Measurements from ENCODE around the gene ZNF521.

Gene ZNF521

GRCh38 chr18:25351777-25352628 is at the start of gene ZNF521:
TSS of gene ZNF521 (minus strand) at chr18:25352166. CDS start at chr18:25350946, 1,220 bp downstream.
- peak; percentile 83 for DNase-seq

- DNase-seq: no peak
Measured at GRCh38 chr18:25399554-25399953, 47.6 kb upstream of the ZNF521 start.

GRCh38 chr18:25392192-25392591 is 40.2 kb upstream of the ZNF521 start:
- DNase-seq: no peak

GRCh38 chr18:25373432-25374179 is 21.6 kb upstream of the ZNF521 start:
- DNase-seq: no peak

DNA sequence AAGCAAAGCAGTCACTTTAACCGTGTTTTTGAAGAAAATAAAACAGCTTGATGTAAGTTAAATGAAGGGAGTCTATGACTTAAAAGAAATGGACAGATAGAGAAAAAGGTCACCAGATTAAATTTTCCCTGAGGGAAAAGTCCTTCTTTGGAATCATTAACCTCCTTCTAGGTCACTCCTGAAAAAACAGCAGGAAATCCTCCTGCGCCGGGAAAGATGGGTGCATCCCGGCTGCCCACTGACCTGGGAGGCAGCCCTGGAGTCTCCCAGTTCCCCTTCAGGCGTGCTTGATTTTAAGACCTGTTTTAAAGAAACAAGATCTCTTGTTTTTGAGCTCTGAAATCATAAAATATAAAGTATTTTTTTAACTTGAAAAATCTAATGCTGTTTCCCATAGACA is 18.4 kb upstream of the ZNF521 start:
- no peak for DNase-seq

- DNase-seq: no peak
Measured at GRCh38 chr18:25365242-25365641, 13.3 kb upstream of the ZNF521 start.

DNA sequence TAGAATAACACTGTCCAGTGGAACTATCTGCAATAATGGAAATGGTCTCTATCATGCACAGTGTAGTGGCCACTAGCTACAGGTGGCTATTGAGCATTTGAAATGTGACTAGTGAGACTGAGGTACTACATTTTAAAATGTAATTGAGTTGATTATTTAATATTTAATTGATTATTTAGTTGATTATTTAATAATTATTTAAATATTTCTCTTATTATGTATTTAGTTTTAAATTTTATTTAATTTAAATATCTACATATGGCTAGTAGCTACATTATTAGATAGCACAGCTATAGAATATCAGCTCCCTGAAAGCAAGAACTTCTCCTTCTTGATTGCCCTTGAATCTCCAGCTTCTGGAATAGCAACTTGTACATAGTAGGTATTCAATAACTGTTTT is 12.8 kb upstream of the ZNF521 start:
- DNase-seq: no peak

DNA sequence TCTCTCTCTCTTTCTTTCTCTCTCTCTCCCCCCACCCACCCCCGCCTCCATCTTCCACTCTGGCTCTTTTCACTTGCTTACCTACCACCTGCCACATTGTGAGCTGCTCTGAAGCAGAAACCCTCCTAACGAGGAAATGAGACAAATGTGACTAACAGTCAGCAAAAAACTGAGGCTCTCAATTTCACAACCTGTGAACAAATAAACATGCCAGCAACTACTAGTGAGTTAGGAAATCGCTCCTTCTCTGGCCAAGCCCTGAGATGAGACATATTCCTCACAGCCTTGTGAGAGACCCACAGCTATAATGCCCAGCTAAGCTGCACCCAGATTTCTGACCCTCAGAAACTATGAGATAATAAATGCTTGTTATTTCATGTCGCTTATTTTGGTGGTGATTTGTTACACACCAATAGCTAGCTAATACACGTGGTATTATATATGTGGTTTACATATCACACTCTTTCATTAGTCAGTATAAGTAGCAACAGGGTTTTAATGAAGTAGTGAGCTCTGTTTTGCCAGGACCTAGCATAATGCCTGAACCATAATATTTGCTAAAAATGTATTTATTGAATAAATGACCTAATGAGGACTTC is 8.4 kb upstream of the ZNF521 start:
- no peak for DNase-seq

- no peak for DNase-seq
Measured at GRCh38 chr18:25353080-25353479, 1.1 kb upstream of the ZNF521 start.

DNA sequence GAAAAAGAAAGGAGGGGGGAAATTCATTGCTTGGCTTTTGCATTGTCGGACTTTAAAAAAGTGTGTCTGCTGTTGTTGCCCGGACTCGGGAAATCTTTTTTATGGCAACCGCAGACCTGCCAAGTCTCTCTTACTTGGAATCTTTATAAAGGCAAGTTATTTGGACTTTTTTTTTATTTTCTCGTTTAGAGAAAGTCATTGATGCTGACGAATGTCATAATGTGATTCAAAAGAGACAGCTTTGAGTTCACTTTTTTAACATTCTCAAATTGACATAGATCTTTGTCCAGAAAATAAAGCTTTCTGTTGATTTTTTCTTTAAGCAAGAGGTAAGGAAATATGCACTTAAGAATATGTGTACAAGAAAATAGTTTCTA is 651 bp upstream of the ZNF521 start:
- no peak for DNase-seq

- no peak for DNase-seq
Measured at GRCh38 chr18:25351280-25351775, 638 bp downstream of the ZNF521 start.

DNA sequence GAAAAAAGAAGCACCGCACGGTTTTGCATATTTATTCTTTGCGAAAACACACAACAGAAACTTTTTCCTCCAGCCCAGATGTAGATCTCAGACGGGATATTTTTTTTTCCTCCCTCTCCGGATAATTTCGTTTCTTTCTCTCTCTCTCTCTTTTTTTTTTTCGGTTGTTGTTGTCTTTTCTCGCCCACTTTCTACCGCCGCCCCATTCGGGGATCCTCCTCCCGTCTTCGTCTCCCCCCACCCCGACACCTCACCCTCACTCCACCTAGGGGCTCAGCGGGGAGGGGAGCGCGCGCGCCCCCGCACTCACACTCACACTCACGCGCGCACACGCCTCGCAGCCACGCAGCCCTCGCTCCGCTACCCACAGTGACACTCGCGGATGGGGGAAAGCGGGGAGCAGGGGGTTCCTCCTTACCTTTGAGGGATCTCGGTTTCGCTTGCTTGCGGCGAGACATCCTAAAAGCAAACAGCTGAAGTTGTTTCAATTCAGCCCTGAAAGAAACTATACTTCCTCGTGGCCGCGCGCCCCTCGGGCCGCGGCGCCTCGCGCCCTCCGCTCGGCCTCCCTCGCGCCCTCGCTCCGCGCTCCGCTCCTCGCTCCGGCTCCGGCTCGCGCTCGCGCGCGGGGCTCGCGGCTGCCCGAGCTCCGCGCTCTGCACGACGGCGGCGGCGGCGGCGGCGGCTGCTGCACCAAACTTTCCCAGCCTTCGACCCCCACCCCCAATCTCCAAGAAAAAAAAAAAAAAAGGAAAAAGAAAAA is 1.3 kb downstream of the ZNF521 start:
- DNase-seq: peak; percentile 22

DNA sequence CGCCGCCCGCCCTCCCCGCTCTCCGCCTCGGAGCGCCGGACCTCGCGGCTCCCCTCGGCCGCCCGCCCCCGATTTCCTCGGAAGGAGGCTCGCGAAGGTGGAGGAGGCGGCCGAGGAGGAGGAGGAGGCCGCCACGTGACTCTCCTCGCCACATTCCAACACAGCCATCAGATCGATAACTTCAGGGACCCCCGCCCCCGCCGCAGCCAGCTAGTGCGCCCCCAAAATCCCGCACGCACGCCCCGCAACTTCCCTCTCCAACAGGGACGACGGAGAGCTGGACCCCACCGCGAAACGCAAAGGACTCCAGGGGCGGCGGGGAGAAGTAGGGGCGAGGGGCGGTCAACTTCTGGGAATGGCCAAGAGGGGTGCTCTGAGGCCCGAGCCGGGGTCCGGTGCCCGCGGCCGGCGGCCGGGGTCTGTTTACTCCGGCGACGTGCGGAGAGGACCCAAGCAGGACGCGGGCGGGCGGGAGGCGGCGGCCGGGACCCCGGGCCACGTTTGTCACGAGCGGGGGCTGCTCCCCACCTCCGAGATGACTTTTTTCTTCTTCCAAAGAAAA is 2.0 kb downstream of the ZNF521 start:
- DNase-seq: no peak

DNA sequence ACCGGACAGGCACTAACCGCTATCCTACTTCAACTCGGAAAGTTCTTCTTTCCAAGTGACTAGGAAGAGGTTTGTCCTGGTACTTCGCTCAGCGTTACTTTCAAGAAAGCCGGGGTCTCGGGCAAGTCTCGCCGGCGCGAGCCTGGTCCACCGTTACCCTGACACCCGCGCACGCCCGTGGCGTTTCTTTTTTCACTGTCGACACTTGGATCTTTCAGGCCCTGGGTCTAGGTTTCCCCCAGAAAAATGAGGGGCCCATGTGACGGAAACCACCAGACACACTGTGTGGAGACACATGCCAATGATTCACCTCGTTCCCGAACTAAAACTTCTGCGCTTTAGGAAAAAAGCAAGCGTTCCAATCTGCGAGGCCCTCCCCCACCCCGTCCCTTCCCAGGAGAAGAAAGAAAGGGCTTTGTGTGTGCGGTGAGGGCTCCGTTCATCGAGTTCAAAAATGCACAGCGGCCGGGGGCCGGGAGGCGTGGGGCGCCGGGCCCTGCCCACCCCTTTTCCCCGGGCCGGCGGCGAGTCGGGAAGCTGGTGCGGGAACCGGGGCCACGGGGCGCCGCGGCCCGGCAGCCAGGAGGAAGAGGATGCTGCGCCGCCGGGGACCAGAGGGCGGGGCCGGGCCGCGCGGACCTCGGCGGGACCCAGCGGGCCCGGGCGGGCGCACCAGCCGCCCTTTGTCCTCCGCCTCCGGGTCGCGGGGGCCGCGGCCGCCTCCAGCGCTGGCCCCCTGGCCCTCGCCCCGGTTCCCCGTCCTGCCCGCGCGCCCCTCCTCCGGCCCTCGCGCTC is 2.6 kb downstream of the ZNF521 start:
- DNase-seq: no peak

DNA sequence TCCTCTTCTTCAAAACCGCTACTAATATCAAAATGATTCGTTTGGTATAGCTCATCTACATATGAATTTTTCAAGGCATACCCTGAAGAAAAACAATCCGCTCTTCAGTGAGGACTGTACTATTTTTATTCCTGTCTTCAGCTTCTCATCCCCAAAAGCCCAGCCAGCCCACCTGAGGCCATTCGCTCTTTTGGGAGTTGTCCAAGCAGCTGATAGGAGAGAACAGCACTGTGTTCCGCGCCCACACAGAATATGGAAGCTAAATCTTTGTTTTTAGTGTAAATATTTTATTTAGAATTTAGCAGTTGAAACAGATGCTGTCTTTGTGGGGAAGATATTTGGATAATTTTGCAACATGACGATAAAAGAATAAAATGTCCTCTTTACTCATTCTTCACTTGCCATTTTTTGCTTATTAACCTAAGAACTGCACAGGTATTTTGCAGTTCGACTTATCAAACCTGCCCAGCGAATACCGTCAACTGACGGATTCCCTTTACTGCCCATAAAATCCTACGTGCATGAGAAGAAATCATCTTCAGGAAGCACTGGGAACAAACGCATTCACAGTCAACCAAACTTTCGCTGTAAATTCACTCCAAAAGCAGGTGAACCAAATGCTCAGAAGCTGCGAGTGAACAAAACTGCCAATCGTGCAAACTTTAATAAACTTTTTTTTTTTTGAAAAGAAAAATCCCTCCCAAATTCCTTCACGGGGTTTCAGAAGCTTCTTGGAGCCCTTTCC is 3.4 kb downstream of the ZNF521 start:
- DNase-seq: no peak

GRCh38 chr18:25346561-25346960 is 5.4 kb downstream of the ZNF521 start:
- no peak for DNase-seq

DNA sequence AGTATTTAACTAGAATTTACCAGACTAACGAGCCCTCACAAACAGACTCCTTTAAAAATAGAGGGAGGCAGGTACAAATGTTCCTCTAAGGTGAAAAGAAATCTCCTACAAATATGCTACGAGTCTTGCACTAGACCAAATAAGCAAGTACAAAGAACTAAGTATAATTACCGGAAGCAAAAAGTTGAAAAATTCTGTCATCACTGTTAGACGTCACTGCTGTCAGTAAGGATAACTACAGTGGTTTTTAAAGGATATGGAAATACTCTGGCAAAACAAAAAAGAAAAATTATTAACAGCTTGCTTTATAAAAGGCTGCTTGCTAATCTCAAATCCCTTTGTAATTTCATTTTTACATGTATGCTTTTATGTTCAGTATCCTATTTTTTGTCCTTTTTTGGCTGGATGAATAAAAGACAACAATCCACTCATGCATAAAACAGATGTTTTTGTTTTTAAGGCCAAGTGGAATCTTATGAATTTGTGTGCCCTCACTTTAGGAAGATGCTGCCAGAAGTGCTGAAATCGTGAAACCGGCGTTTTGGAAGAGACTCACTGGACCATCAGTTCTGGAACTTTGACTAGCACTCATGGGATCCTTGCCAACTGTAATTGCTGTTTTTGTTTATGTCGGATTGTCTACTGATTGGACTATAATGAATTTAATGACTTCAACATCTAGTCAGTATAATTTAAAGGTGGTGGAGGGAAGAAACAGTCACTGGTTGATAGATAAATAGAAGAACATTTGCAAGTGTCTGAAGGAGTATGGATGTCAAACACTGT is 6.7 kb downstream of the ZNF521 start:
- peak; percentile 34 for DNase-seq

DNA sequence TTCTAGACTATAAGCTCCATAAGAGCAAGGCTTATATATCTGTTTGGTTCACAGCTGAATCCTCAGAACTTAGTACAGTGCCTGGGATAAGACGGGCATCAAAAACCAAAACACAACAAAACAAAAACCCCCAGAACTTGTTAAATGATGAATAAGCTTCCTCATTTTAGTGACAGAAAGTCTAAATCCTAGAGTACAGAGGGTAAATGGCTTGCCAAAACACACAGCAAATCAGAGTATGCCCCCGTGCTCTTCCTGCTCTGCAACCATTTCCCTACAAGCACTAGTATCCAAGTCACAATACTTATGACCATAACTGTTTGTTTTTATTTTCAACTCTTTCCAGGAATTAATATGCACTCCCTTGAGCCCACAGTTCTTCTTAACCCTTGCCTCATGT is 10.1 kb downstream of the ZNF521 start:
- DNase-seq: no peak

DNA sequence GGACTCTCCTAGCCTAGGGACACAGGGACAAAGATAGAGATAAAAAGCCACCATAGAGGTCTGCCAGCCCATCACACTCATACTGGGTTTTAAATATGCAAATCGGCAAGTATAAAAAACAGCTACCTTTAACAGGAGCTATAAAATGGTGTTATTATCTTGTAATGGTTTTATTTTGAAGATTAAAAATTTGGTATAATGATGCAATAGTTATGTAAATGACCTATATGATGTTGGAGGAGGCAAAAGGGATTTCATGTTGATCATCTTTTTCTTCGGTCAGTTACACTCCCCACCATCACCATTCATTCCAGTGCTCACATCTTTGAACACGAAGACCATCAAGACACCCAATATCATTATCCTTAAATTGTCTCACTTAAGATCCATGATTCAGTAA is 11.2 kb downstream of the ZNF521 start:
- no peak for DNase-seq

GRCh38 chr18:25335676-25336075 is 16.3 kb downstream of the ZNF521 start:
- DNase-seq: no peak

All from NCI-H1105 treated with DMSO at 0.1 percent for 48 hours (cell line).